GM18861 (cell line): ENCODE data around the gene SH3BGRL.

Experiments
- ATAC-seq: cut with Tn5 transposase; IDR thresholded peaks from one replicate; pipeline ENCODE4 v1.9.1; 2021; ENCODE audit not compliant: unreplicated experiment

The SH3BGRL gene

GRCh38 chrX:81201671-81202455 lies at the start of gene SH3BGRL, which contains the start of gene HMGN5:
Gene SH3BGRL, plus strand, starts transcription at chrX:81202102. Its CDS starts 99 bp downstream, at chrX:81202201.
Gene HMGN5, minus strand, starts transcription at chrX:81201913. Its CDS starts 80,364 bp downstream, at chrX:81121549.
- peak; percentile 90 for ATAC-seq

GRCh38 chrX:81168391-81168790 lies 33.5 kb upstream of the SH3BGRL start:
- ATAC-seq, result no peak

DNA sequence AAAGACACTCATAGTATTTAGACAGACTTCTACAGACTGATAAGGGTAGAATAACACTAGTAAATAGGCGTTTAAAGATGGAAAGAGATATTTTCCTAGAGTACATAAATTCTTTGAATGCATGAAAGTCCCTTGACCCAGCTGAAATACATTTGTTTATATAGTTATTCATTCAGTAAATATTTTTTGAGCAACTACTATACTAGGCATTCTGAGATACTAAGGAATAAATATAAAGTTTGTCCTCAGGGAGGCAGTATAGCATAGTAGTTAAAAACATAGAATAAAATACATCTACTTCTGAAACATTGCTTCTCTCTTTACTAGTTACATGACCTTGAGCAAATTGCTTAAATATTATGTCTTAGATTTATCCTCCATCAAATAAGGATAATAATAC lies 27.6 kb upstream of the SH3BGRL start:
- peak; percentile 63 for ATAC-seq

- ATAC-seq, result no peak
Observed at GRCh38 chrX:81195259-81195658, 6.6 kb upstream of the SH3BGRL start.

DNA sequence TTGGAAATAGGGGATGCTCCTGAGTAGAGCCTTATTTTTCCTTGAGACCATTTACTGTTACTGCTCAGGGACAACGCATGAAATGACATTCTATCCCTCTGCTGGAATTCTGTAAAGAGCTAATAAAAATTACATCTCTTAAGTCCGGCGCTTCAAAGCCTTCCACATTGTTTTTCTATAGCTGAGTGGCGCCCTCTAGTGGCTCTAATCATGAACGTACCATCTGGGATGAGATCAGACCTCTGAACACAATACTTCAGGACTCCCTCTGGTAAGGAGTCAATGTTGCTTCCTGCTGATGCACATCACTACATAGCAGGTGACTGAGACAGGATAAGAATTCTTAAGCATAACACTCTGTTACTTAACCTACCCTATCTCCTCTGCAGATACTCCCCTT lies 6.2 kb upstream of the SH3BGRL start:
- peak; percentile 93 for ATAC-seq

DNA sequence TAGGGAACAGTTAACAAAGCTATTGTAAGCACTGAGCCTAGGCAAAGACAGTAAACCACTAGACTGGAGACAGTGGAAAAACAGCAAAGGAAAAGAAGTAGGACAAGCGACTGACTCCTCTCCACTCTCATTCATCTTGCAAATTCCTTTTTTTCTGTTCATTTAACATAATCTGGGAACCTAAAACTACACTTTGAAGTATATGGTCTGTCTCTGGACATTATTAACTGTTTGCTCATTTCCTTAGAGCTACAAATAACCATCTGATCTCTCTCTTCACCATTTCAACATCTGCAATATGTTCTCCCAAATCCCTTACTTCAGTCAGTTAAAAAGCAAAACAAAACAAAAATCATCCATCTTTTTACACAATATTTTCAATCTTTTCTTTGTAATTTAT lies 831 bp upstream of the SH3BGRL start:
- ATAC-seq, result no peak

- ATAC-seq, result no peak
Observed at GRCh38 chrX:81202456-81202819, 536 bp downstream of the SH3BGRL start.

GRCh38 chrX:81202943-81203342 lies 1.0 kb downstream of the SH3BGRL start:
- ATAC-seq, result no peak

GRCh38 chrX:81205551-81205950 lies 3.6 kb downstream of the SH3BGRL start:
- ATAC-seq, result no peak

DNA sequence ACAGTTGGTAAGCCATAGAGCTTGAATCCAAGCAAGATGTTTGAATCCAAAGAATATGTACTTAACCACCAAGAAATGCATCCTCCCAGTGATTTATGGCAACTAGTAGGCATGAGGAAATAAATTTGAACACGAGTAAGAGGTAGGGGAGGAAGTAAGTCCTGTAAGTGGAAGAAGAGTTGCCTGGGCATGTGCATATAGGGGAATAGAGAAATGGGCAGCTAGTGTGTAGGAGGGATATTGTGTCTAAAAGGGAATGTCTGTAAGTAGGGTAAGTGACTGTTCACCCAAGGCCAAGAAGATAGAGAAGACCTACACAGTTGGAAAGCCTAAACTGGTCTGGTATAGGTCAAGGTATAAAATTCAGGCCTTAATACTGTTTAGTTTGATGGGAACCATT lies 4.6 kb downstream of the SH3BGRL start:
- ATAC-seq, result no peak

DNA sequence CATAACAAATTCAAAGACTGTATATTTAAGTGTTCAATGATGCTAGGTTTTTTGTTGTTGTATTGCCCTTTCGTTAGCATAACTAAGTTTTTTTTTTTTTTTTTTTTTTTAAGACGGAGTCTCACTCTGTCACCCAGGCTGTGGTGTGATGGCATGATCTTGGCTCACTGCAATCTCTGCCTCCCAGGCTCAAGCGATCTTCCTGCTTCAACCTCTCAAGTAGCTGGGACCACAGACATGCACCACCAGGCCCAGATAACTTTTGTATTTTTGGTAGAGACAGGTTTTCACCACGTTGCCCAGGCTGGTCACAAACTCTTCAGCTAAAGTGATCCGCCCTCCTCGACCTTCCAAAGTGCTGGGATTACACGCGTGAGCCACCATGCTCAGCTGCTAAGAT lies 7.0 kb downstream of the SH3BGRL start:
- ATAC-seq, result no peak

DNA sequence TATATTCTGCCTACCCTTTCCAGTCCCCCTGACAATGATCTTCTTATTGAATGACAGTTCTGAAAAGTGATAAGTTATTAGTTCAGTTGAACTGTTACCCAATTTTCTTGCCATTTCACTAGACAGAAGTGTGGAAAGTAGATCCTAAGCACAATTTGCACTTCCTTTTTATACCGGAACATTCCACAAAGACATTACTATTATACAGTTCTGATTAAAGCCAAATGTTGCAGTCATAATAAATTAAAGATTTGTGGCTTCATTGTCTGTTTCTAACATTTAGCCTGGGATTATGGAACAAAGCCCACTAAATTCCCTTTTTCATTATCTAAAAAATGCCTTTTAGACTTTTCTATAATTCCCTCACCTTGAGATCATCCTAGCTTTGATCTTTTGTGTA lies 13.8 kb downstream of the SH3BGRL start:
- no peak for ATAC-seq

GRCh38 chrX:81229229-81229628 lies 27.3 kb downstream of the SH3BGRL start:
- no peak for ATAC-seq

DNA sequence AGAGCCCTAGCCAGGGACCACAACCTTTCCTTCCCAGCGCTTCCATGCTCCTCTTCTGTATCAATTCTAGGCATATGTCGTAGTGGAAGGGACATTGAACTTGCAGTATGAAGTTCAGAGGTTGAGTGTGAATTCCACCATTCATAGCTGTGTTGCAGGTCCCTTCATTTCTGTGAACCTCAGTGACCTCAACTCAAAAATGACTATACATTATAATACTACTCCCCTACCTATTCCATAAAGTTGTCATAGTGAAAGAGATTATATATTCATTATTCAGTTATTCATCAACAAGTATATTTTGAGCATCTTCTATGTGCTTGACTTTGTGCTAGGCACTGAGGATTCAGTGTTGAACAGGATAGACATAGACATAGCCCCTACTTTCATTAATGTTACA lies 28.0 kb downstream of the SH3BGRL start:
- ATAC-seq, result no peak

DNA sequence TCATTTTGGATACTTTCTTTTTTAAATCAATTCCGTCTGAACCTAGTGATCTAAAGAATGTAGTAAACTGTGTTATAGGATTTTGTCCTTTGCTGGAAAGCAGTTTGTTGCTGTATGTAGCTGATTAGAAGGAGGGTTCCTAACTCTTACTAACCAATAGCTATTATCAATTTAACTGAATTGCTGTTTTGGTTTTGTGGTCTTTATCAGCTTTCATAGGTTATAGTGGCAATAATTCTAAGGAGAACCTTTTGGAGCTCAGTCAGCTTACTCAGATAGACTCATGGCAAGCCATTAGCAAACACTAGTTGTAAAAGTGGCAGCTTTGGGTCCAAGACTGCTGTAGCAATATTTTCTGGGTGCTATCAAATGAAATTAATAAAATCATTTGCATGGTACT lies 29.6 kb downstream of the SH3BGRL start:
- ATAC-seq, result no peak

GRCh38 chrX:81232218-81232617 lies 30.3 kb downstream of the SH3BGRL start:
- ATAC-seq, result no peak

DNA sequence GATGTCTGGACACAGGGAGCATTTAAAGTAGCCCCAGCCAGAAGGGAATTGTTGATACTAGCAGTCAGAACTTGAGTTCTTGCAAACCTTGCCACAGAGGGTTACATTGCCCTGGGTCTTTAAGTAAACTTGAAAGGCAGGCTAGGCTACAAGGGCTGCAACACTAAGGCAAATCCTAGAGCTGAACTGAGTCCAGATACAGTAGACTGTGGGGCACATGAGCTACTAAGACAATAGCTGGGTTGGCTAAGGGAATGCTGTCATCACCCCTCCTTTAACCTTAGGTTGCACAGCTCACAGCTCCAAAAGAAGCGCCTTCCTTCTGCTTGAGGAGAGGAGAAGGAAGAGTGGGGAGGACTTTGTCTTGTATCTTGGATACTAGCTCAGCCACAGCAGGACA lies 35.6 kb downstream of the SH3BGRL start:
- no peak for ATAC-seq

DNA sequence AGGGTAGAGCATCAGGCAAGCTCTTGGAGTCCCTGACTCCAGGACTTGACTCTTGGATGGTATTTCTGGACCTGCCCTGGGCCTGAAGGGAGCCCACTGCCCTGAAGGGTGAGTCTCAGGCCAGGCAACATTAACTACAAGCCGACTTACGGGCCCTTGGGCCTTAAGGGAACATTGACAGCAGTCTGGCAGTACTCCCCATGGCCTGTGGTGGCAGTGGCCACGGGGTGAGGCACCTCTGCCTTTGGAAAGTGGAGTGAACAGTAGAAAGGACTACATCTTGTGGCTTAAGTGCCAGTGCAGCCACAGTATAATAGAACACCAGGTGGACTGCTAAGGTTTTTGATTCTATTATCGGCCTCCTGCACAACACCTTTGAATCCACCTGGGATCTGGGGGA lies 36.3 kb downstream of the SH3BGRL start:
- no peak for ATAC-seq

GRCh38 chrX:81240701-81241331 lies 38.9 kb downstream of the SH3BGRL start:
- no peak for ATAC-seq

DNA sequence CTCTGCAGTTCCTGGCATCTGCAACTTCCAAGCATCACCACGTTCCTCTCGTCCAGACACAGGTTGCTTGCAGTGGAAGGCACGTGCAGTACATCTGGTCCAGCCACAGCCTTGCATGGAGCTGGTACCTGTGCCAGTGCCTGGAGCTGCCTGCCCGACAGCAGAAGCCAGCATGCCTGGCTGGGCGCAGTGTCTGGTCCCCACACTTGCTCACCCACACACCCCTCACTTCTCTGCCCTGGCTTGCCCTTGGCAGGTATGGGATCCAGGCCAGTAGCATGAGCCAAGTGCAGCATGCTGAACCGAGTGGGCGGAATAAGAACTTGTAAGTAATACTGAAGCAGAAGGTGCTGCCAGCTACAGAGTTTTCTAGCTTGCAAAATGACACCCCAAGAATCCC lies 39.9 kb downstream of the SH3BGRL start:
- no peak for ATAC-seq

DNA sequence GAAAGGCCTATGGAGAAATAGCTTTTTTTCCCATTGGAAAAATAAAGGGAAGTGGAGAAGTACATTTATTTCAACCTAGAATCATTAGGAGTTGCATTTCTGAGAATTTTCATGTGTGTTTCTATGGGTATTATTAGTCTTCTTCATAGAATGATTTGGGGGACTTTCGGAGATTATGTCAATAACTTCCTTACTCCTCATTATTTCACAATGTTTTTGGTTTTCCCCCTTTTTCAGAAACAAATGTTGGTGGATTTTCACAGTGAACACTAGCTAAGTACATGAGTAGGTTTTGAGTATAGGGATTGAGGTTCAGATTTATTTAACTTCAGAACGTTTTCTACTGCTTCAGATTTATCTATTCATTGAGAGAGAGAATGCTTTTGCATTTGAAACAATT lies 54.0 kb downstream of the SH3BGRL start:
- ATAC-seq, result no peak

DNA sequence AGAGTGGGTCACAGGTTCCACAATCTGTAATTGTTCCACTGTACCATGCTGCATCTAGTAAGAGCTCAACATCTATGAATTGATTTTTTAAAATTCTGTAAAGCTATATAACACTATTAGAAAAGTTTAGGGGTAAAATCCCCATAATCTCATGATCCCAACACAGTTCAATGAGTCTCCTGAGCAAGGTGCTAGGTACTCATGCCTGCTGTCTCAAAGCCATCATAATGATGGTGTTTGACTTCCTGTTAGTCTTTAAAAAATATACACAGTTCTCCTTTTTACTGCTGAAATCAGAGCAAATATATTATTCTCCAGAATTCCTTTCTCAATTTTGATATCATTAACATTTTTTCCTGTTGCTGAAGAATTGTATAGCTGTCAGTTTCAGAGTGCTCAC lies 55.9 kb downstream of the SH3BGRL start:
- ATAC-seq, result no peak
